ENCODE measurements around the gene PITPNB. TPM values are rescaled to one million over a fixed set of nuclear protein-coding genes. Genes with fewer than 3 reads are reported as not detected.

Gene PITPNB
- total RNA-seq, 1 donor from 2014 or later, result 78.7 TPM

DNA sequence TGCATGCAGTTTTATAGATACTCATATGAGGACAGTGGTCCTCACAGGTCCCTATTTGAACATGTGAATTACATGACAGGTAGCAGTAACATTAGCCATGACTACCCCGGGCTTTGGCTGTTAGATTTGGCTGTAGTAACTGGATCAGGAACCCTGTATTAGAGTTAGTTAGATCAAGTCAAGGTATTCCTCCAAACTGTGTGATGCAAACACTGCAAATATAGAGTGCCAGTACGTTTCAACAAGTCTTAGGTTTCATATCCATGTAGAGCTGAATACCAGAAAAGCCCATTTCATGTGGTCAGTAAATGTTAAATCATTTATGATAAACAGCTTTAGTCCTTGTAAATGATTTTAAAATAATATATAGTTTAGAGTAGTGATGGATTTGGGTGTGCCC is 29.5 kb upstream of the PITPNB start:
- Mint-ChIP-seq H3K27me3 (ENCODE audit: low read depth) (no peaks in the 10 kb centered on the region), H3K4me1 (ENCODE audit: low read depth) (peaks cover 15% of the 10 kb centered on the region), H3K9me3 (ENCODE audit: low read depth) (no peaks in the 10 kb centered on the region), H3K27ac (ENCODE audit: unreplicated experiment) (no peak overlapping the region), H3K4me3 (ENCODE audit: unreplicated experiment) (no peak overlapping the region), H3K36me3 (ENCODE audit: low read depth) (peaks cover 5% of the 10 kb centered on the region)
- TF ChIP-seq CTCF (IDR thresholded peaks at IDR 0.05), result no peak
- DNase-seq (ENCODE audit: low spot score), result no peak

DNA sequence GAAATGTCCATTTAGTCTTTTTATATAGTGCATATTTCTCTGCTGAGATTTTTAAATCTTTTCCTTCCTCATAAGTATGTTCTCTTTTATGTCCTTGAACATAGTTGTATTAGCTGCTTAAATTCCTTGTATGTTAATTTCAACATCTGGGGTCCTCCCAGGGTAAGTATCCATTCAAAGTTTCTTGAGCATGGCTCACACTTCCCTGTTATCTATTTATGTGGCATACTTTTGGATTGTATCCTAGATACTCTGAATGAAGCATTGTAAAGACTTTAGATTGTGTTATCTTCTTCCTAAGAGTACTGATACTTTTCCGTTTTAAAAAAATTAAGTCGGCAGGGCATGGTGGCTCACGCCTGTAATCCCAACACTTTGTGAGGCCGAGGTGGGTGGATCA is 28.4 kb upstream of the PITPNB start:
- Mint-ChIP-seq H3K36me3 (ENCODE audit: low read depth) (peaks cover 5% of the 10 kb centered on the region), H3K4me1 (ENCODE audit: low read depth) (peaks cover 10% of the 10 kb centered on the region), H3K27me3 (ENCODE audit: low read depth) (no peaks in the 10 kb centered on the region), H3K4me3 (ENCODE audit: unreplicated experiment) (no peak overlapping the region), H3K27ac (ENCODE audit: unreplicated experiment) (no peak overlapping the region), H3K9me3 (ENCODE audit: low read depth) (no peaks in the 10 kb centered on the region)
- TF ChIP-seq CTCF (IDR thresholded peaks at IDR 0.05), result no peak
- DNase-seq (ENCODE audit: low spot score), result no peak

- no peaks in the 10 kb centered on the region for H3K9me3 Mint-ChIP-seq (ENCODE audit: low read depth)
- H3K4me3 Mint-ChIP-seq (ENCODE audit: unreplicated experiment), result no peak overlapping the region
- peaks cover 1% of the 10 kb centered on the region for H3K36me3 Mint-ChIP-seq (ENCODE audit: low read depth)
- H3K27me3 Mint-ChIP-seq (ENCODE audit: low read depth), result no peaks in the 10 kb centered on the region
- TF ChIP-seq CTCF (IDR thresholded peaks at IDR 0.05), result no peak
- peaks cover 8% of the 10 kb centered on the region for H3K4me1 Mint-ChIP-seq (ENCODE audit: low read depth)
- no peak for DNase-seq (ENCODE audit: low spot score)
- H3K27ac Mint-ChIP-seq (ENCODE audit: unreplicated experiment), result no peak overlapping the region
Measured at GRCh38 chr22:27941143-27941542, 22.1 kb upstream of the PITPNB start.

- Mint-ChIP-seq H3K4me3 (ENCODE audit: unreplicated experiment) (no peak overlapping the region), H3K27ac (ENCODE audit: unreplicated experiment) (no peak overlapping the region), H3K9me3 (ENCODE audit: low read depth) (no peaks in the 10 kb centered on the region), H3K4me1 (ENCODE audit: low read depth) (peaks cover 8% of the 10 kb centered on the region), H3K36me3 (ENCODE audit: low read depth) (peaks cover 3% of the 10 kb centered on the region), H3K27me3 (ENCODE audit: low read depth) (no peaks in the 10 kb centered on the region)
- peak; percentile 41 for TF ChIP-seq CTCF (IDR thresholded peaks at IDR 0.05)
- DNase-seq (ENCODE audit: low spot score), result no peak
Measured at GRCh38 chr22:27937453-27937852, 18.4 kb upstream of the PITPNB start.

- Mint-ChIP-seq H3K36me3 (ENCODE audit: low read depth) (peaks cover 3% of the 10 kb centered on the region), H3K27me3 (ENCODE audit: low read depth) (no peaks in the 10 kb centered on the region), H3K9me3 (ENCODE audit: low read depth) (no peaks in the 10 kb centered on the region), H3K27ac (ENCODE audit: unreplicated experiment) (no peak overlapping the region), H3K4me1 (ENCODE audit: low read depth) (peaks cover 8% of the 10 kb centered on the region), H3K4me3 (ENCODE audit: unreplicated experiment) (no peak overlapping the region)
- TF ChIP-seq CTCF (IDR thresholded peaks at IDR 0.05), result no peak
- DNase-seq (ENCODE audit: low spot score), result no peak
Measured at GRCh38 chr22:27935897-27936296, 16.8 kb upstream of the PITPNB start.

Measured in chondrocyte (in vitro differentiated cells).